Esophagus squamous epithelium (tissue), 5 donors: Measurements from ENCODE around the gene LNPEP. TPM values are rescaled to one million over a fixed set of nuclear protein-coding genes. Genes with fewer than 3 reads are reported as not detected.
"Not testable (repeated sequence)": the region's sequence is repeated elsewhere in the genome, so short reads cannot be mapped to it uniquely, and the experiment has no call there.

Experiments
- DNase-seq: peaks from one replicate; lab custom pipeline; 2025; lab: John Stamatoyannopoulos, UW
- H3K27ac ChIP-seq, 4 donors: fragments of 200-600 bp; sonication (generic); one replicate each; pipeline ENCODE4 v1.5.1; 2016 to 2019; ENCODE audit warnings: mild to moderate bottlenecking in 1 of 4
- H3K27me3 ChIP-seq, 4 donors: fragments of 200-600 bp; sonication (generic); 1 replicate in 3 of 4; 2 replicates in 1 of 4; pipeline versions ENCODE4 v1.5.1 to v1.6.0; 2017 to 2021; ENCODE audit warnings: antibody characterized with exemption in 1 of 4
- H3K36me3 ChIP-seq, 3 donors: fragments of 200-600 bp; sonication (generic); one replicate each; pipeline ENCODE4 v1.5.1; 2016 to 2019
- H3K4me1 ChIP-seq, 3 donors: fragments of 200-600 bp; sonication (generic); one replicate each; pipeline ENCODE4 v1.5.1; 2017 to 2019
- H3K4me3 ChIP-seq, 4 donors: fragments of 200-600 bp; sonication (generic); 1 replicate in 3 of 4; 2 replicates in 1 of 4; pipeline ENCODE4 v1.5.1; 2016 to 2019; ENCODE audit warnings: mild to moderate bottlenecking in 2 of 4, moderate library complexity in 1 of 4
- H3K9me3 ChIP-seq, 3 donors: fragments of 200-600 bp; sonication (generic); one replicate each; pipeline ENCODE4 v1.5.1; 2016 to 2019
- POLR2A ChIP-seq, 4 donors: fragments of 450-650 bp; IDR thresholded peaks; one replicate each; pipeline ENCODE4 v1.6.1; 2017; ENCODE audit warnings: antibody characterized with exemption in 4 of 4, mild to moderate bottlenecking in 4 of 4, moderate library complexity in 3 of 4
- WGBS, 2 donors: methylation state at CpG; one replicate each; pipeline ENCODE4 v1.1.5; 2018; 5-methylcytosine and 5-hydroxymethylcytosine counted together
- intact Hi-C: fragments of 100-400 bp; cut with DNase I; formaldehyde crosslinking; loops from one replicate; pipeline ENCODE4 v1.15.0; 2022
- total RNA-seq, 4 donors: library from RNA; depleted of rRNA; stranded (reverse); fragments of >200 nt; gene quantifications; one replicate each; pipeline ENCODE4 v1.1.0, GENCODE V29; 2016
- TF ChIP-seq, protein P1 (sequence below), 6 experiments: fragments of 450-650 bp in 4 of 6; fragments of 200-600 bp in 2 of 6; sonication (generic) in 2 of 6; IDR thresholded peaks; one replicate each; pipeline ENCODE4 v1.5.1; 2016 to 2019; ENCODE audit warnings: antibody characterized with exemption in 6 of 6, mild to moderate bottlenecking in 4 of 6, moderate library complexity in 4 of 6
- donor health status: DM: yes; HTN: yes; CAD: no.

LNPEP gene
- total RNA-seq, 4 donors from 2014 or later, result 32.0 to 48.1 (median 36.0) TPM

GRCh38 chr5:97075649-97076048 is 139.8 kb downstream of the LNPEP start:
- H3K27me3 ChIP-seq, result no peaks in the 10 kb centered on the region
- peaks cover 0 to 4% (median 0%) of the 10 kb centered on the region in 3 donors for H3K4me1 ChIP-seq
- TF ChIP-seq, protein P1, sequence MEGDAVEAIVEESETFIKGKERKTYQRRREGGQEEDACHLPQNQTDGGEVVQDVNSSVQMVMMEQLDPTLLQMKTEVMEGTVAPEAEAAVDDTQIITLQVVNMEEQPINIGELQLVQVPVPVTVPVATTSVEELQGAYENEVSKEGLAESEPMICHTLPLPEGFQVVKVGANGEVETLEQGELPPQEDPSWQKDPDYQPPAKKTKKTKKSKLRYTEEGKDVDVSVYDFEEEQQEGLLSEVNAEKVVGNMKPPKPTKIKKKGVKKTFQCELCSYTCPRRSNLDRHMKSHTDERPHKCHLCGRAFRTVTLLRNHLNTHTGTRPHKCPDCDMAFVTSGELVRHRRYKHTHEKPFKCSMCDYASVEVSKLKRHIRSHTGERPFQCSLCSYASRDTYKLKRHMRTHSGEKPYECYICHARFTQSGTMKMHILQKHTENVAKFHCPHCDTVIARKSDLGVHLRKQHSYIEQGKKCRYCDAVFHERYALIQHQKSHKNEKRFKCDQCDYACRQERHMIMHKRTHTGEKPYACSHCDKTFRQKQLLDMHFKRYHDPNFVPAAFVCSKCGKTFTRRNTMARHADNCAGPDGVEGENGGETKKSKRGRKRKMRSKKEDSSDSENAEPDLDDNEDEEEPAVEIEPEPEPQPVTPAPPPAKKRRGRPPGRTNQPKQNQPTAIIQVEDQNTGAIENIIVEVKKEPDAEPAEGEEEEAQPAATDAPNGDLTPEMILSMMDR (IDR thresholded peaks at IDR 0.05), result no peak
- TF ChIP-seq POLR2A (IDR thresholded peaks at IDR 0.05), result no peak
- WGBS, 2 donors, result 91 to 96% methylated on average over 5 of the region's 5 CpGs
- intact Hi-C loops, result no loop called here
- no peak overlapping the region for H3K27ac ChIP-seq
- no peaks in the 10 kb centered on the region for H3K9me3 ChIP-seq
- DNase-seq, result no peak
- no peak overlapping the region for H3K4me3 ChIP-seq
- no peaks in the 10 kb centered on the region for H3K36me3 ChIP-seq

GRCh38 chr5:97076098-97076497 is 140.2 kb downstream of the LNPEP start:
- TF ChIP-seq, protein P1 (IDR thresholded peaks at IDR 0.05), result no peak
- no peak for TF ChIP-seq POLR2A (IDR thresholded peaks at IDR 0.05)
- no peak for DNase-seq
- intact Hi-C loops, result no loop called here

DNA sequence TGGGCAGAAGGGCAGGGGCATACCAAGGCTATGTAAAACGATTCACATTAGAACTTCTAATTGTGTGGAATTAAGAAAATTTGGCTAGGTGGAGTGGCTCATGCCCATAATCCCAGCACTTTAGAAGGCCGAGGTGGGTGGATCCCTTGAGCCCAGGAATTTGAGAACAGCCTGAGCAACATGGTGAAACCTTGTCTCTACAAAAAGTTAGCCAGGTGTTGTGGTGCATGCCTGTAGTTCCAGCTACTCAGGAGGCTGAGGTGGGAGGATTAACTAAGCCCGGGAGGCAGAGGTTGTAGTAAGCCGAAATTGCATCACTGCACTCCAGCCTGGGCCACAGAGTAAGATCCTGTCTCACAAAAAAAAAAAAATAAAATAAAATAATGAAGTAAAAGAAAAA is 141.4 kb downstream of the LNPEP start:
- H3K9me3 ChIP-seq, result no peaks in the 10 kb centered on the region
- TF ChIP-seq, protein P1 (IDR thresholded peaks at IDR 0.05), result no peak
- TF ChIP-seq POLR2A (IDR thresholded peaks at IDR 0.05), result no peak
- intact Hi-C loops, result no loop called here
- WGBS, 2 donors, result 86 to 90% methylated on average over 4 of the region's 4 CpGs
- no peaks in the 10 kb centered on the region for H3K27me3 ChIP-seq
- no peak overlapping the region for H3K4me3 ChIP-seq
- H3K36me3 ChIP-seq, result no peaks in the 10 kb centered on the region
- no peaks in the 10 kb centered on the region for H3K4me1 ChIP-seq
- DNase-seq, result no peak
- no peak overlapping the region for H3K27ac ChIP-seq

More at GRCh38 chr5:97076098-97076497, 140.2 kb downstream of the LNPEP start:
- Histone ChIP-seq H3K4me3 (no peak overlapping the region), H3K27ac (no peak overlapping the region), H3K9me3 (no peaks in the 10 kb centered on the region), H3K36me3 (no peaks in the 10 kb centered on the region), H3K27me3 (no peaks in the 10 kb centered on the region), H3K4me1 (no peaks in the 10 kb centered on the region)

- Histone ChIP-seq H3K9me3 (no peaks in the 10 kb centered on the region), H3K4me3 (no peak overlapping the region), H3K27ac (no peak overlapping the region), H3K27me3 (no peaks in the 10 kb centered on the region), H3K4me1 (no peaks in the 10 kb centered on the region), H3K36me3 (no peaks in the 10 kb centered on the region)
- no peak for DNase-seq
- WGBS, 2 donors, result 79 to 83% methylated on average over 4 of the region's 4 CpGs
- TF ChIP-seq, protein P1 (IDR thresholded peaks at IDR 0.05), result no peak
- TF ChIP-seq POLR2A (IDR thresholded peaks at IDR 0.05), result no peak
- intact Hi-C loops, result no loop called here
These were observed 143.3 kb downstream of the LNPEP start for GRCh38 chr5:97078958-97079743.

DNA sequence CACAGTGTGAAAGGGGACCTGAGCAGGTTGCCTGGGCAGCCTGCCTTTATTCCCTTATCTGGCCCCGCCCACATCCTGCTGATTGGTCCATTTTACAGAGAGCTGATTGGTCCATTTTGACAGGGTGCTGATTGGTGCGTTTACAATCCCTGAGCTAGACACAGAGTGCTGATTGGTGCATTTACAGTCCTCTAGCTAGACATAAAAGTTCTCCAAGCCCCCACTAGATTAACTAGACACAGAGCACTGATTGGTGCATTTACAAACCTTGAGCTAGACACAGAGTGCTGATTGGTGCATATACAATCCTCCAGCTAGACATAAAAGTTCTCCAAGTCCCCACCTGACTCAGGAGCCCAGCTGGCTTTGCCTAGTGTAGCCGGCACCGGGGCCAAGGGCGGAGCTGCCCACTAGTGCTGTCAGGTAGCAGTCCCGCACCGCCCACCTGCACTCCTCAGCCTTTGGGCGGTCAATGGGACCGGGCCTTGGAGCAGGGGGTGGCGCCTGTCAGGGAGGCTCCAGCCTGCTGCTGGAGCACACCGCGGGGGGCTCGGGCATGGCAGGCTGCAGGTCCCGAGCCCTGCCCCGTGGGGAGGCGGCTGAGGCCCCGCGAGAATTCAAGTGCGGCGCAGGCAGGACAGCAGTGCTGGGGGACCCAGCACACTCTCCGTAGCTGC is 149.0 kb downstream of the LNPEP start:
- DNase-seq, H3K36me3 ChIP-seq, H3K9me3 ChIP-seq, H3K27me3 ChIP-seq, intact Hi-C loops, H3K4me3 ChIP-seq, H3K27ac ChIP-seq, H3K4me1 ChIP-seq: not testable (repeated sequence)
- WGBS, 2 donors, result 20 to 100% methylated on average over 1 of the region's 21 CpGs
